Activated B cell treated with CpG ODN at 0.5 μM for 24 hours (primary cell): ENCODE measurements around the gene SPART. TPM values are rescaled to one million over a fixed set of nuclear protein-coding genes. Genes with fewer than 3 reads are reported as not detected.
"Not testable (repeated sequence)": the region's sequence is repeated elsewhere in the genome, so short reads cannot be mapped to it uniquely, and the experiment has no call there.

Experiments used
- ATAC-seq: fragments of 200-7000 bp; cut with Tn5 transposase; one replicate; pipeline ENCODE4 v1.10.0; 2021; ENCODE audit warnings: low read depth, mild to moderate bottlenecking, moderate library complexity
- CTCF ChIA-PET: fragments of 350-600 bp; sonication (Branson Sonifier 250); formaldehyde crosslinking; loops from one replicate; lab custom pipeline; 2021; ENCODE audit warnings: antibody characterized with exemption; lab: Charles Lee
- POLR2A ChIA-PET: fragments of 350-600 bp; sonication (Branson Sonifier 250); formaldehyde crosslinking; loops from one replicate; lab custom pipeline; 2021; ENCODE audit warnings: antibody characterized with exemption; lab: Charles Lee
- DNase-seq: peaks from one replicate; pipeline ENCODE4 v3.0.0; 2022
- H3K27ac Mint-ChIP-seq: one replicate; pipeline ENCODE4 v1.8.0; 2020; ENCODE audit warnings: mixed read lengths
- H3K27me3 Mint-ChIP-seq: one replicate; pipeline ENCODE4 v1.8.0; 2021; ENCODE audit warnings: mixed read lengths
- H3K36me3 Mint-ChIP-seq: one replicate; pipeline ENCODE4 v1.8.0; 2021; ENCODE audit warnings: low read depth, mixed read lengths
- H3K4me1 Mint-ChIP-seq: one replicate; pipeline ENCODE4 v1.8.0; 2021; ENCODE audit warnings: mixed read lengths
- H3K4me3 Mint-ChIP-seq: one replicate; pipeline ENCODE4 v1.8.0; 2020; ENCODE audit warnings: mild to moderate bottlenecking, mixed read lengths
- H3K9me3 Mint-ChIP-seq: one replicate; pipeline ENCODE4 v1.8.0; 2020; ENCODE audit warnings: mixed read lengths
- CTCF ChIP-seq: fragments of 200-600 bp; IDR thresholded peaks from one replicate; pipeline ENCODE4 v1.8.0; 2022; ENCODE audit warnings: antibody characterized with exemption, mild to moderate bottlenecking
- intact Hi-C: fragments of 100-400 bp; cut with micrococcal nuclease; formaldehyde crosslinking; loops from one replicate; pipeline ENCODE4 v1.15.1; 2024
- total RNA-seq: library from RNA; stranded (reverse); gene quantifications from 2 replicates; pipeline ENCODE4 v1.2.3, GENCODE V29; 2022

SPART gene
- total RNA-seq, 1 donor from 2014 or later, result 19.8 TPM

GRCh38 chr13:36341718-36342117 lies 4.5 kb downstream of the SPART start:
- Mint-ChIP-seq H3K9me3 (no peaks in the 10 kb centered on the region), H3K27me3 (peaks cover 8% of the 10 kb centered on the region), H3K36me3 (peaks cover 4% of the 10 kb centered on the region), H3K27ac (no peak overlapping the region), H3K4me1 (peaks cover 22% of the 10 kb centered on the region), H3K4me3 (no peak overlapping the region)
- ChIA-PET CTCF (no interaction called here), POLR2A (no interaction called here)
- intact Hi-C loops, result no loop called here
- no peak for DNase-seq
- no peak for TF ChIP-seq CTCF
- ATAC-seq, result no peak

GRCh38 chr13:36339600-36340155 lies 6.5 kb downstream of the SPART start:
- ATAC-seq (no peak), DNase-seq (no peak)
- TF ChIP-seq CTCF, result no peak
- Mint-ChIP-seq H3K36me3 (no peaks in the 10 kb centered on the region), H3K27me3 (peaks cover 2% of the 10 kb centered on the region), H3K9me3 (no peaks in the 10 kb centered on the region), H3K4me3 (no peak overlapping the region), H3K4me1 (peaks cover 11% of the 10 kb centered on the region), H3K27ac (no peak overlapping the region)
- ChIA-PET POLR2A (no interaction called here), CTCF (no interaction called here)
- intact Hi-C loops, result no loop called here

- H3K9me3 Mint-ChIP-seq, result no peaks in the 10 kb centered on the region
- no peak overlapping the region for H3K4me3 Mint-ChIP-seq
- ATAC-seq, result no peak
- no peaks in the 10 kb centered on the region for H3K36me3 Mint-ChIP-seq
- no peak overlapping the region for H3K27ac Mint-ChIP-seq
- CTCF ChIA-PET, result no interaction called here
- no peak for TF ChIP-seq CTCF
- peaks cover 7% of the 10 kb centered on the region for H3K4me1 Mint-ChIP-seq
- POLR2A ChIA-PET, result no interaction called here
- intact Hi-C loops, result no loop called here
- H3K27me3 Mint-ChIP-seq, result peaks cover 2% of the 10 kb centered on the region
- no peak for DNase-seq
Observed at GRCh38 chr13:36337938-36338641, 8.1 kb downstream of the SPART start.

- CTCF ChIA-PET, result no interaction called here
- ATAC-seq (no peak), DNase-seq (no peak)
- Mint-ChIP-seq H3K4me3 (no peak overlapping the region), H3K9me3 (no peaks in the 10 kb centered on the region), H3K27me3 (no peaks in the 10 kb centered on the region), H3K27ac (no peak overlapping the region), H3K36me3 (peaks cover 24% of the 10 kb centered on the region), H3K4me1 (peaks cover 7% of the 10 kb centered on the region)
- POLR2A ChIA-PET, result no interaction called here
- intact Hi-C loops, result no loop called here
- no peak for TF ChIP-seq CTCF
Observed at GRCh38 chr13:36332986-36333385, 13.2 kb downstream of the SPART start.

- H3K27me3 Mint-ChIP-seq, CTCF ChIA-PET, H3K27ac Mint-ChIP-seq, H3K4me3 Mint-ChIP-seq, H3K9me3 Mint-ChIP-seq, intact Hi-C loops, DNase-seq, ATAC-seq, POLR2A ChIA-PET, H3K4me1 Mint-ChIP-seq: not testable (repeated sequence)
- H3K36me3 Mint-ChIP-seq, result peaks cover 28% of the 10 kb centered on the region
Observed at GRCh38 chr13:36332255-36332654, 13.9 kb downstream of the SPART start.
